Prostate gland (tissue), 2 donors: Measurements from ENCODE around the gene RIMBP2. TPM values are rescaled to one million over a fixed set of nuclear protein-coding genes. Genes with fewer than 3 reads are reported as not detected.

Experiments used
- DNase-seq: peaks from one replicate; pipeline ENCODE4 v3.0.0-alpha.2; 2019; ENCODE audit warnings: low spot score
- H3K27ac ChIP-seq, 2 donors: fragments of 200-600 bp; sonication (generic); 2 replicates each; pipeline ENCODE4 v1.5.1; 2017 to 2019
- H3K27me3 ChIP-seq: fragments of 200-600 bp; sonication (generic); replicated peaks from 2 replicates; pipeline ENCODE4 v1.5.1; 2019; ENCODE audit not compliant: insufficient read depth
- H3K36me3 ChIP-seq, 2 donors: fragments of 200-600 bp; sonication (generic); 1 replicate in 1 of 2; 2 replicates in 1 of 2; pipeline versions ENCODE4 v1.5.1 to v1.8.1; 2017 to 2019
- H3K4me1 ChIP-seq: fragments of 200-600 bp; sonication (generic); replicated peaks from 2 replicates; pipeline ENCODE4 v1.5.1; 2019
- H3K4me3 ChIP-seq, 2 donors: fragments of 200-600 bp; sonication (generic); 2 replicates each; pipeline ENCODE4 v1.5.1; 2017 to 2019
- H3K9me3 ChIP-seq: fragments of 200-600 bp; sonication (generic); 2 replicates; pipeline ENCODE4 v1.5.1; 2017
- POLR2A ChIP-seq: fragments of 450-650 bp; IDR thresholded peaks from one replicate; pipeline ENCODE4 v1.6.1; 2016; ENCODE audit warnings: antibody characterized with exemption, mild to moderate bottlenecking
- POLR2AphosphoS5 ChIP-seq: sonication (generic); formaldehyde crosslinking; IDR thresholded peaks from one replicate; pipeline ENCODE4 v1.6.1; 2017; ENCODE audit warnings: antibody characterized with exemption
- WGBS: methylation state at CpG from one replicate; pipeline ENCODE4 v1.1.5; 2018; 5-methylcytosine and 5-hydroxymethylcytosine counted together
- intact Hi-C: fragments of 100-400 bp; cut with DNase I; formaldehyde crosslinking; loops from one replicate; pipeline ENCODE4 v1.14.2; 2022
- total RNA-seq, 2 donors: library from RNA; depleted of rRNA; stranded (reverse); fragments of >200 nt; gene quantifications; one replicate each; pipeline ENCODE4 v1.1.0, GENCODE V29; 2016
- TF ChIP-seq, protein P1 (sequence below), 4 experiments: fragments of 200-600 bp in 2 of 4; fragments of 450-650 bp in 2 of 4; sonication (generic) in 2 of 4; IDR thresholded peaks; 1 replicate in 3 of 4; 2 replicates in 1 of 4; pipeline ENCODE4 v1.5.1; 2016 to 2019; ENCODE audit warnings: antibody characterized with exemption in 4 of 4, mild to moderate bottlenecking in 2 of 4, moderate library complexity in 2 of 4

The RIMBP2 gene
- total RNA-seq, 2 donors from 2014 or later, result 0.96 to 7.0 TPM

DNA sequence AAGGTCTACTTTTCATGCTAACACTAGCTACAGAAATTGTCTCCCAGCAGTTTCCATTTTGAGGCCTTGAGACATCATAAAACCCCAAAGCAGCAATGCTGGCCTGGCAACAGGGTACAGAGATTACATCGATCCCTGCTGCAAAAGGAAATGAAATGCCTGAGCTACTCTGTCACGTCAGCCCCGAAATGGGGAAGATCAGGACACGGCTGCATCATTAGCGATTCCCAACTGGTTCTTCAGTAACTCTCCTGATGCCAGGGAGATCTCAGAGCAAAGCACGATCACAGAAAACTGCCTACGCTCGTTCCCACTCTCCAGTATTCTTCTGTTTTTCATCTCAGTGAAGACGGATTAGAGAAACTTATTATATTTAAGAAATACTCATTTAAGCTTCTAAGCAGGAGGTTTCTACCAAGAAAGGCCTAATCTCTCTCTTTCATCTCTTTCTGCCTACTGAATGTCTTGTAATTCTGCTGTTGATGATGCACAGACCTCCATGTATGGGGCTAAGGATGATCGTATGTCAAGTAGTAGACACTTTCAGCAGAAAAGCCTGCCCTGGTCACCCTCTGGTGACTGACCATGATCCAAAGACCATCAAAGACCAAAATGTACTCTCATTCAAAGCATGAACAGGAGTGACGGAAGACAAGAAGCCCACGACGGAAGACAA lies 168.5 kb downstream of the RIMBP2 start:
- 78% methylated on average over 13 of the region's 13 CpGs for WGBS
- no peak overlapping the region for H3K4me3 ChIP-seq
- no peak for DNase-seq
- H3K27me3 ChIP-seq, result no peaks in the 10 kb centered on the region
- intact Hi-C loops, result no loop called here
- no peaks in the 10 kb centered on the region for H3K9me3 ChIP-seq
- H3K4me1 ChIP-seq, result no peaks in the 10 kb centered on the region
- no peaks in the 10 kb centered on the region for H3K36me3 ChIP-seq
- TF ChIP-seq, protein P1, sequence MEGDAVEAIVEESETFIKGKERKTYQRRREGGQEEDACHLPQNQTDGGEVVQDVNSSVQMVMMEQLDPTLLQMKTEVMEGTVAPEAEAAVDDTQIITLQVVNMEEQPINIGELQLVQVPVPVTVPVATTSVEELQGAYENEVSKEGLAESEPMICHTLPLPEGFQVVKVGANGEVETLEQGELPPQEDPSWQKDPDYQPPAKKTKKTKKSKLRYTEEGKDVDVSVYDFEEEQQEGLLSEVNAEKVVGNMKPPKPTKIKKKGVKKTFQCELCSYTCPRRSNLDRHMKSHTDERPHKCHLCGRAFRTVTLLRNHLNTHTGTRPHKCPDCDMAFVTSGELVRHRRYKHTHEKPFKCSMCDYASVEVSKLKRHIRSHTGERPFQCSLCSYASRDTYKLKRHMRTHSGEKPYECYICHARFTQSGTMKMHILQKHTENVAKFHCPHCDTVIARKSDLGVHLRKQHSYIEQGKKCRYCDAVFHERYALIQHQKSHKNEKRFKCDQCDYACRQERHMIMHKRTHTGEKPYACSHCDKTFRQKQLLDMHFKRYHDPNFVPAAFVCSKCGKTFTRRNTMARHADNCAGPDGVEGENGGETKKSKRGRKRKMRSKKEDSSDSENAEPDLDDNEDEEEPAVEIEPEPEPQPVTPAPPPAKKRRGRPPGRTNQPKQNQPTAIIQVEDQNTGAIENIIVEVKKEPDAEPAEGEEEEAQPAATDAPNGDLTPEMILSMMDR (IDR thresholded peaks at IDR 0.05), result no peak
- no peak overlapping the region for H3K27ac ChIP-seq

- H3K4me1 ChIP-seq, result no peaks in the 10 kb centered on the region
- H3K4me3 ChIP-seq, result no peak overlapping the region
- DNase-seq, result no peak
- H3K36me3 ChIP-seq, result no peaks in the 10 kb centered on the region
- H3K27me3 ChIP-seq, result no peaks in the 10 kb centered on the region
- intact Hi-C loops, result no loop called here
- TF ChIP-seq POLR2A, result no peak
- TF ChIP-seq, protein P1 (IDR thresholded peaks at IDR 0.05), result no peak
- no peak for TF ChIP-seq POLR2AphosphoS5
- H3K9me3 ChIP-seq, result no peaks in the 10 kb centered on the region
- H3K27ac ChIP-seq, result no peak overlapping the region
- 92% methylated on average over 11 of the region's 11 CpGs for WGBS
Observed at GRCh38 chr12:130546494-130546893, 169.6 kb downstream of the RIMBP2 start.

- H3K36me3 ChIP-seq, result no peaks in the 10 kb centered on the region
- TF ChIP-seq POLR2A (no peak), POLR2AphosphoS5 (no peak)
- TF ChIP-seq, protein P1 (IDR thresholded peaks at IDR 0.05), result no peak
- DNase-seq, result no peak
- no peak overlapping the region for H3K27ac ChIP-seq
- no peaks in the 10 kb centered on the region for H3K4me1 ChIP-seq
- no peaks in the 10 kb centered on the region for H3K27me3 ChIP-seq
- 76% methylated on average over 17 of the region's 17 CpGs for WGBS
- H3K9me3 ChIP-seq, result no peaks in the 10 kb centered on the region
- H3K4me3 ChIP-seq, result no peak overlapping the region
- intact Hi-C loops, result no loop called here
Observed at GRCh38 chr12:130545475-130545874, 170.6 kb downstream of the RIMBP2 start.

- Histone ChIP-seq H3K4me1 (no peaks in the 10 kb centered on the region), H3K4me3 (no peak overlapping the region), H3K27ac (no peak overlapping the region), H3K36me3 (no peaks in the 10 kb centered on the region), H3K9me3 (no peaks in the 10 kb centered on the region), H3K27me3 (no peaks in the 10 kb centered on the region)
- DNase-seq, result no peak
- 69% methylated on average over 6 of the region's 6 CpGs for WGBS
- intact Hi-C loops, result no loop called here
- TF ChIP-seq POLR2A (no peak), POLR2AphosphoS5 (no peak)
- TF ChIP-seq, protein P1 (IDR thresholded peaks at IDR 0.05), result no peak
Observed at GRCh38 chr12:130540376-130540775, 175.7 kb downstream of the RIMBP2 start.

DNA sequence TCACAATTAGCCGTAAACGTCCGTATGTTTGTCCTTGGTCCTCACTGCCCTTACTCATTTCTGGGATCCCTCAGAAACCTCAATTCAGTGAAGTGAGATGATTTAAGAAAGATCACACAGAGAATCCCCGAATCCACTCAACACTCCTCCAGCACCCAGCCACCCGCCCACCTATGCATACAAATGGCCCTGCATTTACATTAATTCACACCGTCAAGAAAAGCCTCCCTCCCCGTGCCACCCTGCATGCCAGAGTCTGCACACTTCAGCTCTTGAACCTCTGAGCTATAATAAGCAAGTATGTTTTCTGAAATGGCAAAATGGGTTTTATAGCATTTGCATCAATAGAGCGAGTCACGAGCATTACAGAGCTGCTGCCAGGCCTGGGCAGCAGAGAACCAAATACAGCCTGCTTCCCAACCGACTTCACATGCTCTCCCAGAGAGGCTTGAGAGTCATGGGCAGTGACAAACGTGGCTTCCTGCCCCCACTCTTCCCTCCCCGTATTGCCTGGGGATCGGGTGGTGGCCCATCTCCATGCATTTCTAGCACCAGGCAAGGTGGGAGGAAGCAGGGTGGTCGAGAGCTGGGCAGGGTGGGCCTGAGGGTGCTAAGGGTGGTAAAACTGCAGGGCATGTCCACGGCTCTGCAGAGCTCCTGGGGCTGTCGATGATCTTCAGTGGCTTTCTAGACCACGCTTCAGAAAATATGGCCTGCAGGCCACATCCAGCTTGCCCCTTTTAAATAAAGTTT lies 177.6 kb downstream of the RIMBP2 start:
- intact Hi-C loops, result no loop called here
- Histone ChIP-seq H3K36me3 (no peaks in the 10 kb centered on the region), H3K27ac (no peak overlapping the region), H3K4me3 (no peak overlapping the region), H3K27me3 (no peaks in the 10 kb centered on the region), H3K9me3 (no peaks in the 10 kb centered on the region), H3K4me1 (no peaks in the 10 kb centered on the region)
- TF ChIP-seq, protein P1 (IDR thresholded peaks at IDR 0.05), result no peak
- DNase-seq, result no peak
- WGBS, result 69% methylated on average over 17 of the region's 17 CpGs
